Neuronal stem cell (in vitro differentiated cells): ENCODE data around the gene CT45A10.
"Not testable (repeated sequence)": the region's sequence is repeated elsewhere in the genome, so short reads cannot be mapped to it uniquely, and the experiment has no call there.

Source experiments
- DNase-seq: peaks from one replicate; pipeline ENCODE4 v3.0.0-alpha.2; 2013; ENCODE audit warnings: low spot score
- H2AFZ ChIP-seq: one replicate; pipeline ENCODE4 v1.6.1; 2013; ENCODE audit warnings: mild to moderate bottlenecking, low read length, inconsistent platforms
- H2AK5ac ChIP-seq: 2 replicates; pipeline ENCODE4 v1.6.1; 2013; ENCODE audit warnings: low read depth, mild to moderate bottlenecking, inconsistent platforms, low read length, moderate library complexity, mixed read lengths
- H2BK120ac ChIP-seq: 2 replicates; pipeline ENCODE4 v1.6.1; 2013; ENCODE audit warnings: low read depth, mild to moderate bottlenecking, inconsistent platforms, low read length, moderate library complexity, mixed read lengths
- H2BK12ac ChIP-seq: one replicate; pipeline ENCODE4 v1.6.1; 2013; ENCODE audit warnings: low read length, inconsistent platforms
- H2BK15ac ChIP-seq: 2 replicates; pipeline ENCODE4 v1.6.1; 2013; ENCODE audit warnings: mild to moderate bottlenecking, low read length, inconsistent platforms, mixed read lengths
- H2BK5ac ChIP-seq: one replicate; pipeline ENCODE4 v1.6.1; 2013; ENCODE audit warnings: inconsistent platforms, mild to moderate bottlenecking, low read length, moderate library complexity
- H3K14ac ChIP-seq: one replicate; pipeline ENCODE4 v1.6.1; 2013; ENCODE audit warnings: low read length, inconsistent platforms
- H3K18ac ChIP-seq: 2 replicates; pipeline ENCODE4 v1.6.1; 2013; ENCODE audit warnings: low read length, inconsistent platforms
- H3K23ac ChIP-seq: 2 replicates; pipeline ENCODE4 v1.6.1; 2013; ENCODE audit warnings: low read depth, mild to moderate bottlenecking, mixed read lengths, low read length, inconsistent platforms; ENCODE audit not compliant: poor library complexity
- H3K27ac ChIP-seq: replicated peaks from 3 replicates; pipeline ENCODE4 v1.5.1; 2013; ENCODE audit warnings: low read length, inconsistent platforms
- H3K27me3 ChIP-seq, 3 experiments: 2 replicates each; pipeline ENCODE4 v1.6.1; 2013; ENCODE audit warnings: low read length in 3 of 3, mild to moderate bottlenecking in 2 of 3, inconsistent platforms in 1 of 3, low read depth in 1 of 3, mixed read lengths in 1 of 3, moderate library complexity in 1 of 3; ENCODE audit not compliant: control insufficient read depth in 3 of 3, insufficient read depth in 3 of 3
- H3K36me3 ChIP-seq, 2 donors: replicated peaks in 1 of 2; 2 replicates each; pipeline ENCODE4 v1.6.1; 2013; ENCODE audit warnings: low read length in 2 of 2; ENCODE audit not compliant: control insufficient read depth in 2 of 2, insufficient read depth in 2 of 2
- H3K4ac ChIP-seq: 2 replicates; pipeline ENCODE4 v1.6.1; 2013; ENCODE audit warnings: inconsistent platforms, mild to moderate bottlenecking, low read length, moderate library complexity
- H3K4me1 ChIP-seq, 2 donors: 1 replicate in 1 of 2; 2 replicates in 1 of 2; pipeline ENCODE4 v1.6.1; 2013; ENCODE audit warnings: low read length in 2 of 2, low read depth in 1 of 2; ENCODE audit not compliant: control insufficient read depth in 2 of 2, insufficient read depth in 1 of 2
- H3K4me2 ChIP-seq: one replicate; pipeline ENCODE4 v1.6.1; 2013; ENCODE audit warnings: mild to moderate bottlenecking, low read length, inconsistent platforms; ENCODE audit not compliant: insufficient read depth, poor library complexity, severe bottlenecking
- H3K4me3 ChIP-seq, 2 donors: 2 replicates each; pipeline ENCODE4 v1.5.1; 2013; ENCODE audit warnings: low read length in 2 of 2, mild to moderate bottlenecking in 2 of 2, inconsistent platforms in 1 of 2, moderate library complexity in 1 of 2
- H3K79me1 ChIP-seq: one replicate; pipeline ENCODE4 v1.6.1; 2013; ENCODE audit warnings: low read depth, mild to moderate bottlenecking, inconsistent platforms, low read length, moderate library complexity
- H3K9ac ChIP-seq: one replicate; pipeline ENCODE4 v1.6.1; 2013; ENCODE audit warnings: mild to moderate bottlenecking, low read depth, low read length, inconsistent platforms; ENCODE audit not compliant: poor library complexity
- H3K9me3 ChIP-seq, 2 donors: replicated peaks in 1 of 2; 2 replicates each; pipeline versions ENCODE3 to v1.6.1; 2013; ENCODE audit warnings: low read length in 2 of 2, mild to moderate bottlenecking in 2 of 2, inconsistent platforms in 1 of 2, low read depth in 1 of 2, mixed read lengths in 1 of 2, moderate library complexity in 1 of 2; ENCODE audit not compliant: control insufficient read depth in 2 of 2, insufficient read depth in 1 of 2
- H4K8ac ChIP-seq: one replicate; pipeline ENCODE4 v1.6.1; 2013; ENCODE audit warnings: low read depth, mild to moderate bottlenecking, inconsistent platforms, low read length, moderate library complexity
- H4K91ac ChIP-seq: one replicate; pipeline ENCODE4 v1.6.1; 2013; ENCODE audit warnings: low read length, low read depth, mild to moderate bottlenecking, inconsistent platforms; ENCODE audit not compliant: poor library complexity
- whole genome bisulfite sequencing, 2 donors: extraction: QIAGEN DNeasy Blood & Tissue Kit; methylation state at CpG; one replicate each; pipeline ENCODE4 v1.1.7; 2013; ENCODE audit warnings: missing lambda C conversion rate in 2 of 2, mixed read lengths in 1 of 2; ENCODE audit not compliant: insufficient read length in 2 of 2, insufficient replicate concordance in 1 of 2; ENCODE audit errors: extremely low coverage in 2 of 2; 5-methylcytosine and 5-hydroxymethylcytosine counted together

The CT45A10 gene

DNA sequence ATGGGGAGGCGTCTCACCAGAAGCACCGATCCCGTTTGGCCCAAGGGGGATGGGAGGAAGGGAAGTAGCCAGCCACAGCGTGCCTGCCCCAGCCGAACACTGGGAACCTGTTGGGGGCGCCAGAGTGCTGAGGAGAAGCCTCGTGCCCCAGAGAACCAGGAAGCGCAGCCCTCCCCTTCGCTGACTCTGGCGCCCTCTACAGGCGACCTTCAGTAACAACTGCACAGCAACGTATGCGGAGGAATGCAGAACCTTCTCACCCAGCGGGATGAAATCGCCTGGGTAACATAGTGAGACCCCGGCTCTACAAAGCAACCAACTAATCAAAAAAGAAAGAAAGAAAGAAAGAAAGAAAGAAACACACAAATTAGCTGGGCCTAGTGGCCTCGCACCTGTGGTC, 21.5 kb downstream of the CT45A10 start, which contains the start of gene CT45A9:
CT45A9 (minus strand) TSS at position 101 of the 400 bp plus-strand sequence. CDS start 3,751 bp downstream, outside the sequence.
- not testable (repeated sequence) for DNase-seq, H2BK12ac ChIP-seq, H2BK15ac ChIP-seq, H3K27ac ChIP-seq, H3K18ac ChIP-seq, H3K27me3 ChIP-seq, H3K14ac ChIP-seq, H3K4me3 ChIP-seq, H2BK5ac ChIP-seq, H4K8ac ChIP-seq, H3K36me3 ChIP-seq, H3K4me1 ChIP-seq, H2BK120ac ChIP-seq, H3K9me3 ChIP-seq, H4K91ac ChIP-seq, H2AK5ac ChIP-seq, H3K4ac ChIP-seq, H3K9ac ChIP-seq, H3K4me2 ChIP-seq, H3K23ac ChIP-seq, H2AFZ ChIP-seq, H3K79me1 ChIP-seq
- no CpG with 5 or more reads among the region's 17 CpGs for WGBS, 2 donors

DNA sequence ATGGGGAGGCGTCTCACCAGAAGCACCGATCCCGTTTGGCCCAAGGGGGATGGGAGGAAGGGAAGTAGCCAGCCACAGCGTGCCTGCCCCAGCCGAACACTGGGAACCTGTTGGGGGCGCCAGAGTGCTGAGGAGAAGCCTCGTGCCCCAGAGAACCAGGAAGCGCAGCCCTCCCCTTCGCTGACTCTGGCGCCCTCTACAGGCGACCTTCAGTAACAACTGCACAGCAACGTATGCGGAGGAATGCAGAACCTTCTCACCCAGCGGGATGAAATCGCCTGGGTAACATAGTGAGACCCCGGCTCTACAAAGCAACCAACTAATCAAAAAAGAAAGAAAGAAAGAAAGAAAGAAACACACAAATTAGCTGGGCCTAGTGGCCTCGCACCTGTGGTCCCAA, 38.8 kb downstream of the CT45A10 start, which contains the start of gene CT45A8:
CT45A8 (minus strand) TSS at position 101 of the 400 bp plus-strand sequence. CDS start 3,755 bp downstream, outside the sequence.
- not testable (repeated sequence) for H2BK15ac ChIP-seq
- no CpG with 5 or more reads among the region's 17 CpGs for WGBS, 2 donors

DNA sequence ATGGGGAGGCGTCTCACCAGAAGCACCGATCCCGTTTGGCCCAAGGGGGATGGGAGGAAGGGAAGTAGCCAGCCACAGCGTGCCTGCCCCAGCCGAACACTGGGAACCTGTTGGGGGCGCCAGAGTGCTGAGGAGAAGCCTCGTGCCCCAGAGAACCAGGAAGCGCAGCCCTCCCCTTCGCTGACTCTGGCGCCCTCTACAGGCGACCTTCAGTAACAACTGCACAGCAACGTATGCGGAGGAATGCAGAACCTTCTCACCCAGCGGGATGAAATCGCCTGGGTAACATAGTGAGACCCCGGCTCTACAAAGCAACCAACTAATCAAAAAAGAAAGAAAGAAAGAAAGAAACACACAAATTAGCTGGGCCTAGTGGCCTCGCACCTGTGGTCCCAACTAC, 56.1 kb downstream of the CT45A10 start, which contains the start of gene CT45A7:
CT45A7 (minus strand) TSS at position 101 of the 400 bp plus-strand sequence. CDS start 3,747 bp downstream, outside the sequence.
- H3K9me3 ChIP-seq, H3K79me1 ChIP-seq, H4K91ac ChIP-seq, H3K27me3 ChIP-seq, H3K4me3 ChIP-seq, DNase-seq, H3K36me3 ChIP-seq, H2AFZ ChIP-seq, H2AK5ac ChIP-seq, H2BK12ac ChIP-seq, H3K27ac ChIP-seq, H3K14ac ChIP-seq, H3K23ac ChIP-seq, H2BK5ac ChIP-seq, H3K4me1 ChIP-seq, H4K8ac ChIP-seq, H3K9ac ChIP-seq, H2BK120ac ChIP-seq, H3K4ac ChIP-seq, H2BK15ac ChIP-seq, H3K4me2 ChIP-seq, H3K18ac ChIP-seq: not testable (repeated sequence)
- no CpG with 5 or more reads among the region's 17 CpGs for WGBS, 2 donors

More for the DNA sequence above, 38.8 kb downstream of the CT45A10 start, which contains the start of gene CT45A8:
- H3K18ac ChIP-seq, H3K14ac ChIP-seq, H2AK5ac ChIP-seq, H3K4me1 ChIP-seq, H2BK12ac ChIP-seq, H3K4me2 ChIP-seq, H3K27ac ChIP-seq, H3K9ac ChIP-seq, H2BK5ac ChIP-seq, H2BK120ac ChIP-seq, H4K8ac ChIP-seq, H3K27me3 ChIP-seq, H4K91ac ChIP-seq, H3K4ac ChIP-seq, H3K9me3 ChIP-seq, H3K4me3 ChIP-seq, H3K79me1 ChIP-seq, H3K36me3 ChIP-seq, H2AFZ ChIP-seq, DNase-seq, H3K23ac ChIP-seq: not testable (repeated sequence)
